Natural killer cell (primary cell): ENCODE data around the gene ANO10. TPM values are rescaled to one million over a fixed set of nuclear protein-coding genes. Genes with fewer than 3 reads are reported as not detected.
"Not testable (repeated sequence)": the region's sequence is repeated elsewhere in the genome, so short reads cannot be mapped to it uniquely, and the experiment has no call there.

Experiments
- ATAC-seq, 3 donors: fragments of 150-1000 bp in 2 of 3; fragments of 200-7000 bp in 1 of 3; cut with Tn5 transposase; 1 replicate in 1 of 3; 2 replicates in 2 of 3; pipeline ENCODE4 v1.10.0; 2021; ENCODE audit warnings: mild to moderate bottlenecking in 2 of 3, moderate library complexity in 2 of 3
- DNase-seq, 2 donors: peaks; one replicate each; pipeline versions ENCODE4 v3.0.0 to v3.0.0-alpha.2; 2013 to 2021; ENCODE audit warnings: mixed read lengths in 1 of 2
- H3K27ac ChIP-seq: one replicate; pipeline ENCODE4 v1.5.1; 2013; ENCODE audit warnings: mild to moderate bottlenecking, low read length
- H3K27me3 ChIP-seq: one replicate; pipeline ENCODE4 v1.6.1; 2013; ENCODE audit warnings: low read length; ENCODE audit not compliant: control insufficient read depth, insufficient read depth
- H3K36me3 ChIP-seq: one replicate; pipeline ENCODE4 v1.6.1; 2013; ENCODE audit warnings: low read length; ENCODE audit not compliant: control insufficient read depth, insufficient read depth
- H3K4me1 ChIP-seq: one replicate; pipeline ENCODE4 v1.6.1; 2013; ENCODE audit warnings: low read length; ENCODE audit not compliant: control insufficient read depth, insufficient read depth
- H3K4me3 ChIP-seq: one replicate; pipeline ENCODE4 v1.5.1; 2013; ENCODE audit warnings: low read length
- H3K9me3 ChIP-seq: one replicate; pipeline ENCODE4 v1.6.1; 2013; ENCODE audit warnings: low read length; ENCODE audit not compliant: control insufficient read depth, insufficient read depth
- H3K27ac Mint-ChIP-seq, 2 donors: one replicate each; pipeline ENCODE4 v1.8.0; 2022; ENCODE audit warnings: mild to moderate bottlenecking in 2 of 2, mixed read lengths in 2 of 2, moderate library complexity in 1 of 2
- H3K27me3 Mint-ChIP-seq, 2 donors: one replicate each; pipeline ENCODE4 v1.8.0; 2022; ENCODE audit warnings: low read depth in 2 of 2, mixed read lengths in 2 of 2
- H3K36me3 Mint-ChIP-seq: one replicate; pipeline ENCODE4 v1.8.0; 2022; ENCODE audit warnings: mixed read lengths
- H3K4me1 Mint-ChIP-seq, 2 donors: one replicate each; pipeline ENCODE4 v1.8.0; 2022; ENCODE audit warnings: mixed read lengths in 2 of 2
- H3K4me3 Mint-ChIP-seq: one replicate; pipeline ENCODE4 v1.8.0; 2022; ENCODE audit warnings: mild to moderate bottlenecking, moderate library complexity, mixed read lengths
- H3K9me3 Mint-ChIP-seq, 2 donors: one replicate each; pipeline ENCODE4 v1.8.0; 2022; ENCODE audit warnings: mixed read lengths in 2 of 2
- CTCF ChIP-seq: fragments of 200-600 bp; IDR thresholded peaks from one replicate; pipeline ENCODE4 v1.8.0; 2022; ENCODE audit warnings: antibody characterized with exemption
- WGBS: methylation state at CpG from one replicate; pipeline ENCODE4 v1.1.7; 2013; ENCODE audit warnings: missing lambda C conversion rate; ENCODE audit not compliant: insufficient coverage; 5-methylcytosine and 5-hydroxymethylcytosine counted together
- intact Hi-C: fragments of 100-400 bp; cut with micrococcal nuclease; formaldehyde crosslinking; loops from one replicate; pipeline ENCODE4 v1.14.2; 2022
- total RNA-seq, 4 donors: library from RNA; stranded (reverse); fragments of 120-200 nt in 1 of 4; gene quantifications; one replicate each; pipeline versions ENCODE4 v1.2.3 to v1.2.4, GENCODE V29; 2013 to 2022

ANO10 gene
- total RNA-seq, 3 donors from 2014 or later (not counting 1 experiment from before 2014, with no cell fraction given), result 8.9 to 11.2 (median 10.9) TPM

GRCh38 chr3:43559961-43560360, 61.9 kb downstream of the ANO10 start:
- Mint-ChIP-seq H3K4me1 (no peaks in the 10 kb centered on the region), H3K27me3 (no peaks in the 10 kb centered on the region), H3K4me3 (no peak overlapping the region), H3K27ac (no peak overlapping the region), H3K36me3 (peaks cover 7% of the 10 kb centered on the region), H3K9me3 (no peaks in the 10 kb centered on the region)
- no peak for TF ChIP-seq CTCF
- intact Hi-C loops, result no loop called here
- ATAC-seq (no peak), DNase-seq (no peak)
- no peaks in the 10 kb centered on the region for H3K4me1 ChIP-seq
- no peaks in the 10 kb centered on the region for H3K9me3 ChIP-seq
- H3K36me3 ChIP-seq, result no peaks in the 10 kb centered on the region
- no peak overlapping the region for H3K4me3 ChIP-seq
- no peak overlapping the region for H3K27ac ChIP-seq
- H3K27me3 ChIP-seq, result no peaks in the 10 kb centered on the region

GRCh38 chr3:43558171-43558570, 63.6 kb downstream of the ANO10 start:
- H3K36me3 ChIP-seq, result no peaks in the 10 kb centered on the region
- ATAC-seq, result no peak

GRCh38 chr3:43549626-43550290, 72.1 kb downstream of the ANO10 start:
- no peaks in the 10 kb centered on the region for H3K4me1 Mint-ChIP-seq
- H3K4me1 ChIP-seq, result no peaks in the 10 kb centered on the region
- H3K27ac ChIP-seq, result no peak overlapping the region
- intact Hi-C loops, result loop anchor here (10.0 kb wide), 1 partner anchor 565 kb away; no protein-coding TSS in a partner anchor
- H3K36me3 Mint-ChIP-seq, result peaks cover 8% of the 10 kb centered on the region
- H3K36me3 ChIP-seq, result no peaks in the 10 kb centered on the region
- no peaks in the 10 kb centered on the region for H3K27me3 ChIP-seq
- no peak overlapping the region for H3K4me3 ChIP-seq
- no peaks in the 10 kb centered on the region for H3K27me3 Mint-ChIP-seq
- no peak for ATAC-seq
- 100% methylated on average over 3 of the region's 4 CpGs for WGBS
- TF ChIP-seq CTCF, result no peak
- no peak overlapping the region for H3K27ac Mint-ChIP-seq
- H3K4me3 Mint-ChIP-seq, result no peak overlapping the region
- no peaks in the 10 kb centered on the region for H3K9me3 Mint-ChIP-seq
- no peaks in the 10 kb centered on the region for H3K9me3 ChIP-seq
- DNase-seq, result no peak

More at GRCh38 chr3:43558171-43558570, 63.6 kb downstream of the ANO10 start:
- no peak for TF ChIP-seq CTCF
- no peak overlapping the region for H3K27ac Mint-ChIP-seq
- Histone ChIP-seq H3K27me3 (no peaks in the 10 kb centered on the region), H3K4me3 (no peak overlapping the region), H3K27ac (no peak overlapping the region), H3K9me3 (no peaks in the 10 kb centered on the region), H3K4me1 (no peaks in the 10 kb centered on the region)
- H3K36me3 Mint-ChIP-seq, result peaks cover 14% of the 10 kb centered on the region
- H3K9me3 Mint-ChIP-seq, result no peaks in the 10 kb centered on the region
- no peaks in the 10 kb centered on the region for H3K4me1 Mint-ChIP-seq
- intact Hi-C loops, result no loop called here
- no peak for DNase-seq
- 95% methylated on average over 1 of the region's 1 CpG for WGBS
- no peaks in the 10 kb centered on the region for H3K27me3 Mint-ChIP-seq
- H3K4me3 Mint-ChIP-seq, result no peak overlapping the region

- not testable (repeated sequence) for H3K4me3 Mint-ChIP-seq, H3K27me3 ChIP-seq, H3K4me3 ChIP-seq, H3K36me3 Mint-ChIP-seq, H3K9me3 Mint-ChIP-seq, H3K27me3 Mint-ChIP-seq, H3K4me1 Mint-ChIP-seq, H3K27ac Mint-ChIP-seq, H3K27ac ChIP-seq, H3K4me1 ChIP-seq, H3K36me3 ChIP-seq, H3K9me3 ChIP-seq
- peak in 2 of 3 donors; percentile 59 to 70 for ATAC-seq
- 98% methylated on average over 3 of the region's 3 CpGs for WGBS
- TF ChIP-seq CTCF, result peak; percentile 78
- DNase-seq, result peak in 1 of 2 donors; percentile 70
- intact Hi-C loops, result loop anchor here (1.0 to 10.0 kb wide), 3 partner anchors 571 to 693 kb away; no protein-coding TSS in a partner anchor
Measured at GRCh38 chr3:43544277-43544676, 77.5 kb downstream of the ANO10 start.
